ENCODE results near the gene ACE2.

DNA sequence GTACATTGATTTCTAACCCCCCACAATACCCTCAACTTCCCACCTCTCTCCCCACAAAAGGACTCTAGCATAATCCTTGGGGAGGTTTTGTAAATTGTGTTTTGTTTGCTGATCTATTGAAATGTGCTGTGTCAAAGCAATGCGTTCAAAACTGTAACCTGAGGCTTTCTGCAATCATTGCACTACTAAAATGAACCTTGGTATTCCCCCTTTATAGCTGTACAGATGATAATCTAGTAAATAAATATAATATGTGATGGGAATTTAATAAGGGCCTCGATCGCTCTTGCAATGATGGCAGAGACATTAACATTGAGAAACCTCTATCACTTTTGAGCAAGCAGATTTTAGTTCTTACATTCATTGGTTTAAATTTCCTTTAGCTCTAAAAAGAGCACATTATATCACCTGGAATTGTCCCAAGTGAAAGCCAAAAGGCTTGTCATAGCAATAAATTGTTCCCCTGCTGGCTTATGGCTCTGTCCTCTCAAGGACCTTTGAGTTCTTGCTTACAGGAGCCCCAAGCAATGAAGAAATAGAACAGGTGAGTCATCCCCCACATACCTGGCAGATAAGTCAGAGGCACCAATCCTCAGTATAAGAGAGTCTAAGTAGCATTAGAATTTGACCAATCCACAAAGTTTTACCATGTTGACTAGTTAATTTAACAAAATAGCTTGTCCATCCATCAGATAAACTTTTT lies 18.4 kb upstream of the ACE2 start:
- TF ChIP-seq, protein P1, sequence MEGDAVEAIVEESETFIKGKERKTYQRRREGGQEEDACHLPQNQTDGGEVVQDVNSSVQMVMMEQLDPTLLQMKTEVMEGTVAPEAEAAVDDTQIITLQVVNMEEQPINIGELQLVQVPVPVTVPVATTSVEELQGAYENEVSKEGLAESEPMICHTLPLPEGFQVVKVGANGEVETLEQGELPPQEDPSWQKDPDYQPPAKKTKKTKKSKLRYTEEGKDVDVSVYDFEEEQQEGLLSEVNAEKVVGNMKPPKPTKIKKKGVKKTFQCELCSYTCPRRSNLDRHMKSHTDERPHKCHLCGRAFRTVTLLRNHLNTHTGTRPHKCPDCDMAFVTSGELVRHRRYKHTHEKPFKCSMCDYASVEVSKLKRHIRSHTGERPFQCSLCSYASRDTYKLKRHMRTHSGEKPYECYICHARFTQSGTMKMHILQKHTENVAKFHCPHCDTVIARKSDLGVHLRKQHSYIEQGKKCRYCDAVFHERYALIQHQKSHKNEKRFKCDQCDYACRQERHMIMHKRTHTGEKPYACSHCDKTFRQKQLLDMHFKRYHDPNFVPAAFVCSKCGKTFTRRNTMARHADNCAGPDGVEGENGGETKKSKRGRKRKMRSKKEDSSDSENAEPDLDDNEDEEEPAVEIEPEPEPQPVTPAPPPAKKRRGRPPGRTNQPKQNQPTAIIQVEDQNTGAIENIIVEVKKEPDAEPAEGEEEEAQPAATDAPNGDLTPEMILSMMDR (IDR thresholded peaks at IDR 0.05; ENCODE audit: poor library complexity, severe bottlenecking), result no peak
- TF ChIP-seq EZH2 (IDR thresholded peaks at IDR 0.05; ENCODE audit: borderline replicate concordance, insufficient read depth, low read length, poor library complexity, severe bottlenecking) (no peak), MXI1 (conservative IDR thresholded peaks at IDR 0.05; ENCODE audit: poor library complexity, severe bottlenecking) (no peak), EP300 (conservative IDR thresholded peaks at IDR 0.05; ENCODE audit: poor library complexity, severe bottlenecking) (no peak)

Measured in neural cell (in vitro differentiated cells).